Breast epithelium (tissue), 3 donors: ENCODE results near the gene SPATA9.

ENCODE experiments used
- CTCF ChIP-seq, 3 donors: fragments of 450-650 bp; IDR thresholded peaks; one replicate each; pipeline ENCODE4 v1.5.1; 2016 to 2017; ENCODE audit warnings: antibody characterized with exemption in 3 of 3, mild to moderate bottlenecking in 3 of 3, moderate library complexity in 3 of 3
- POLR2A ChIP-seq: fragments of 450-650 bp; IDR thresholded peaks from one replicate; pipeline ENCODE4 v1.6.1; 2016; ENCODE audit warnings: antibody characterized with exemption, mild to moderate bottlenecking, moderate library complexity

DNA sequence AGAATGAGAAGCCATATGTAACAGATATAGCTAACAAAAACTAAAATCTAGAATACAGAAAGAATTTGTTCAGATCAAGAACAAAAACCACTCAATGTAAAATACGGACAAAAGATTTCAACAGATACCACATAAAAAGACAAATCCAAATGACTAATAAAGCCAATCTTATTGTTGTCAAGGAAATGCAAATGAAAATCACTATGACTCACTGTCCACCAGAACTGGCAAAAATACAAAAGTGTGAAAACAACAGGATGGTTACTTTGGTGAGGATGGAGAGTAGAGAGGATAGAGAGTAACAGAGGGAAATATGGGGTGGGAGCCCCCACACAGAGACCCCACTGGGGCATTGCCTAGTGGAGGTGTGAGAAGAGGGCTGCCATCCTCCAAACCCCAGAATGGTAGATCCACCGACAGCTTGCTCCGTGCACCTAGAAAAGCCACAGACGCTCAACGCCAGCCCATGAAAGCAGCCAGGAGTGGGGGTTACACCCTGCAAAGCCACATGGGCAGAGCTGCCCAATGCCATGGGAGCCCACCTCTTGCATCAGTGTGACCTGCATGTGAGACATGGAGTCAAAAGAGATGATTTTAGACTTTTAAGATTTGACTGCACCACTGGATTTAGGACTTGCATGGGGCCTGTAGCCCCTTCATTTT is 33.1 kb upstream of the SPATA9 start:
- TF ChIP-seq CTCF (IDR thresholded peaks at IDR 0.05) (no peak), POLR2A (no peak)
